GM12878 (cell line): ENCODE data around the gene LRP1. TPM values are rescaled to one million over a fixed set of nuclear protein-coding genes. Genes with fewer than 3 reads are reported as not detected.

Source experiments
- ATAC-seq: fragments of 200-7000 bp; cut with Tn5 transposase; 3 replicates; pipeline ENCODE4 v1.9.1; 2020; ENCODE audit warnings: mild to moderate bottlenecking, moderate library complexity
- BruUV-seq: library from RNA; stranded (reverse); fragments of 400-500 nt; replicated peaks from 2 replicates; lab custom pipeline; 2021; lab: Mats Ljungman, UMichigan
- CTCF ChIA-PET: fragments of 300-600 bp; sonication (Branson Sonifier 250); formaldehyde crosslinking; extraction: SDS; loops from one replicate; lab custom pipeline; 2021; ENCODE audit warnings: inconsistent platforms; lab: Yijun Ruan, JAX
- POLR2A ChIA-PET: fragments of 350-600 bp; formaldehyde crosslinking; extraction: SDS; loops from one replicate; lab custom pipeline; 2021; ENCODE audit warnings: inconsistent platforms; lab: Charles Lee
- RAD21 ChIA-PET: fragments of 300-600 bp; sonication (Branson Sonifier 250); formaldehyde crosslinking; loops from one replicate; lab custom pipeline; 2023; ENCODE audit warnings: antibody characterized with exemption; ENCODE audit not compliant: unreplicated experiment; lab: Charles Lee
- SMC1A ChIA-PET: fragments of 300-600 bp; sonication (Branson Sonifier 250); formaldehyde crosslinking; loops from one replicate; lab custom pipeline; 2023; ENCODE audit not compliant: unreplicated experiment, uncharacterized antibody; lab: Charles Lee
- DNase-seq: peaks from one replicate; pipeline ENCODE4 v3.0.0-alpha.2; 2011; ENCODE audit warnings: low read depth, low spot score
- FAIRE-seq: peaks from 3 replicates; lab custom pipeline; 2011; peaks lifted over from hg19 to GRCh38; lab: Jason Lieb, UNC
- H2AFZ ChIP-seq: 2 replicates; pipeline ENCODE4 v1.6.0; 2011; ENCODE audit warnings: low read depth, low read length, control low read depth; ENCODE audit not compliant: control insufficient read depth
- H3K27ac ChIP-seq: 2 replicates; pipeline ENCODE4 v1.5.1; 2011; ENCODE audit warnings: control low read depth; ENCODE audit not compliant: control insufficient read depth, insufficient read depth
- H3K27me3 ChIP-seq, 2 experiments: replicated peaks in 1 of 2; 2 replicates each; pipeline versions ENCODE4 v1.6.0 to v1.6.1; 2011; ENCODE audit warnings: low read length in 1 of 2; ENCODE audit not compliant: control insufficient read depth in 2 of 2, insufficient read depth in 2 of 2
- H3K36me3 ChIP-seq, 2 experiments: 2 replicates each; pipeline ENCODE4 v1.5.1; 2011; ENCODE audit warnings: low read length in 1 of 2; ENCODE audit not compliant: control insufficient read depth in 2 of 2, insufficient read depth in 2 of 2
- H3K4me1 ChIP-seq: 2 replicates; pipeline ENCODE4 v1.6.1; 2011; ENCODE audit warnings: mild to moderate bottlenecking, low read length, moderate library complexity, mixed read lengths; ENCODE audit not compliant: control insufficient read depth, insufficient read depth
- H3K4me2 ChIP-seq: 2 replicates; pipeline ENCODE4 v1.6.0; 2011; ENCODE audit warnings: control low read depth; ENCODE audit not compliant: control insufficient read depth, insufficient read depth
- H3K4me3 ChIP-seq: fragments of 200-600 bp; sonication (generic); 2 replicates; pipeline ENCODE4 v1.5.1; 2016
- H3K79me2 ChIP-seq: 2 replicates; pipeline ENCODE4 v1.6.0; 2011; ENCODE audit warnings: low read length; ENCODE audit not compliant: control insufficient read depth, insufficient read depth
- H3K9ac ChIP-seq: 2 replicates; pipeline ENCODE4 v1.8.0; 2011; ENCODE audit warnings: low read length, control low read depth, mixed read lengths; ENCODE audit not compliant: control insufficient read depth, insufficient read depth
- H3K9me3 ChIP-seq: replicated peaks from 3 replicates; pipeline ENCODE4 v1.5.1; 2011; ENCODE audit warnings: mild to moderate bottlenecking, low read length; ENCODE audit not compliant: control insufficient read depth, insufficient read depth
- H4K20me1 ChIP-seq: 2 replicates; pipeline ENCODE4 v1.6.0; 2011; ENCODE audit not compliant: control insufficient read depth, insufficient read depth
- ATF7 ChIP-seq: fragments of 450-650 bp; IDR thresholded peaks from 2 replicates; pipeline ENCODE4 v1.6.1; 2016; ENCODE audit warnings: low read depth, mild to moderate bottlenecking
- CHD4 ChIP-seq: fragments of 200-600 bp; sonication (generic); IDR thresholded peaks from 2 replicates; pipeline ENCODE4 v1.6.1; 2016; ENCODE audit warnings: mild to moderate bottlenecking
- MLLT1 ChIP-seq: fragments of 450-650 bp; IDR thresholded peaks from 2 replicates; pipeline ENCODE4 v1.6.1; 2016; ENCODE audit warnings: mild to moderate bottlenecking
- POLR2AphosphoS2 ChIP-seq: IDR thresholded peaks from 2 replicates; pipeline ENCODE4 v1.6.1; 2011; ENCODE audit warnings: low read depth, mild to moderate bottlenecking, low read length, improper control_type of control experiment, moderate library complexity
- SKIL ChIP-seq: fragments of 450-650 bp; IDR thresholded peaks from 2 replicates; pipeline ENCODE4 v1.6.1; 2017; ENCODE audit warnings: mild to moderate bottlenecking, low read depth, inconsistent platforms; ENCODE audit not compliant: poor library complexity, severe bottlenecking
- SMC3 ChIP-seq: IDR thresholded peaks from 2 replicates; pipeline ENCODE4 v1.6.1; 2011; ENCODE audit warnings: low read length, improper control_type of control experiment, borderline replicate concordance
- TAF1 ChIP-seq: IDR thresholded peaks from 2 replicates; pipeline ENCODE4 v1.6.1; 2011; ENCODE audit warnings: mild to moderate bottlenecking, low read depth, low read length, borderline replicate concordance
- YBX1 ChIP-seq: fragments of 450-650 bp; IDR thresholded peaks from 2 replicates; pipeline ENCODE4 v1.6.1; 2016; ENCODE audit warnings: antibody characterized with exemption
- ZBTB4 ChIP-seq: fragments of 450-650 bp; formaldehyde crosslinking; IDR thresholded peaks from 2 replicates; pipeline ENCODE4 v1.4.0; 2022; ENCODE audit warnings: mild to moderate bottlenecking, moderate library complexity
- ZNF274 ChIP-seq: IDR thresholded peaks from one replicate; pipeline ENCODE4 v1.8.0; 2011; ENCODE audit not compliant: insufficient read length, insufficient read depth
- WGBS: methylation state at CpG from one replicate; pipeline ENCODE4 v1.1.6; 2016; ENCODE audit warnings: low lambda C conversion rate; ENCODE audit not compliant: insufficient replicate concordance, insufficient coverage; ENCODE audit errors: missing lambda C conversion rate; 5-methylcytosine and 5-hydroxymethylcytosine counted together
- in situ Hi-C: fragments of 300-500 bp; cut with MboI; formaldehyde crosslinking; loops from 9 replicates; pipeline ENCODE4 v1.14.3; 2018; ENCODE audit warnings: mixed read lengths
- intact Hi-C: fragments of 100-400 bp; cut with micrococcal nuclease; formaldehyde crosslinking; loops from one replicate; pipeline ENCODE4 v1.14.2; 2022; ENCODE audit not compliant: unreplicated experiment
- polyA plus RNA-seq, 11 experiments: library from polyadenylated mRNA; depleted of rRNA in 4 of 11; unstranded in 6 of 11; stranded (reverse) in 5 of 11; fragments of >200 nt; fragmentation: Nextera tagmentation in 4 of 11; fragmentation: Illumina TruSeq in 1 of 11; extraction: Ambion mirVana in 4 of 11; extraction: Trizol in 1 of 11; gene quantifications; 1 replicate in 1 of 11; 2 replicates in 10 of 11; pipeline versions ENCODE4 v1.2.1 to v1.2.3, GENCODE V29; 2011 to 2016; ENCODE audit warnings: inconsistent platforms in 2 of 11, missing spikeins in 2 of 11, low read depth in 1 of 11
- total RNA-seq, 4 experiments: library from RNA; depleted of rRNA in 3 of 4; stranded (reverse); fragments of >200 nt in 3 of 4; fragmentation: Illumina TruSeq in 1 of 4; extraction: Trizol in 1 of 4; gene quantifications; 2 replicates each; pipeline versions ENCODE4 v1.2.1 to v1.2.3, GENCODE V29; 2013 to 2021

Gene LRP1
- total and polyA plus RNA-seq, 10 of the 15 experiments (the other 5 are each of a cell fraction or from before 2014, with no cell fraction given) = under 0.01 to 1.1 (median 0.20) TPM; not detected in 2

- Histone ChIP-seq H3K27ac (no peak overlapping the region), H3K9me3 (no peaks in the 10 kb centered on the region), H3K79me2 (no peaks in the 10 kb centered on the region), H3K36me3 (no peaks in the 10 kb centered on the region), H4K20me1 (peaks cover 3% of the 10 kb centered on the region; the same call in 1 of the 2 replicates), H2AFZ (no peak overlapping the region), H3K27me3 (no peaks in the 10 kb centered on the region), H3K4me3 (no peak overlapping the region), H3K9ac (no peak overlapping the region), H3K4me2 (no peak overlapping the region)
- BruUV-seq = no TSS peak
- ATAC-seq (no peak), FAIRE-seq (no peak)
- SMC1A ChIA-PET = interaction anchor here (0.6 to 0.9 kb wide), 2 partner anchors 18 to 47 kb away, joined by 3 to 4 read pairs; no protein-coding TSS in a partner anchor
- intact Hi-C loops = no loop called here
- in situ Hi-C loops = no loop called here
- WGBS = 16% methylated on average over 4 of the region's 4 CpGs
- no peak for TF ChIP-seq POLR2AphosphoS2
- TF ChIP-seq, all 136 proteins: peak for 0
- ChIA-PET POLR2A (no interaction called here), RAD21 (no interaction called here), CTCF (interaction anchor here (1.1 to 1.6 kb wide), 7 partner anchors 12 to 140 kb away, joined by 3 to 9 read pairs (median 5); no protein-coding TSS in a partner anchor)
- no peak for DNase-seq
- H3K4me1 ChIP-seq = no peaks in the 10 kb centered on the region; the same call in 1 of the 2 replicates
Measured at GRCh38 chr12:57170927-57171326, 42.6 kb downstream of the LRP1 start.

- H3K27me3 ChIP-seq = no peaks in the 10 kb centered on the region
- ChIA-PET POLR2A (no interaction called here), SMC1A (interaction anchor here (0.9 kb wide), 1 partner anchor 17 kb away, joined by 3 read pairs; no protein-coding TSS in a partner anchor), CTCF (interaction anchor here (1.0 to 5.4 kb wide), 7 partner anchors 11 to 141 kb away, joined by 3 to 66 read pairs (median 5); no protein-coding TSS in a partner anchor), RAD21 (no interaction called here)
- H3K4me3 ChIP-seq = no peak overlapping the region
- no peaks in the 10 kb centered on the region for H3K79me2 ChIP-seq
- no TSS peak for BruUV-seq
- FAIRE-seq (no peak), DNase-seq (no peak), ATAC-seq (no peak)
- H3K36me3 ChIP-seq = no peaks in the 10 kb centered on the region
- no peak overlapping the region for H3K9ac ChIP-seq
- H3K27ac ChIP-seq = no peak overlapping the region
- intact Hi-C loops = no loop called here
- H3K4me2 ChIP-seq = no peak overlapping the region
- no peaks in the 10 kb centered on the region for H3K9me3 ChIP-seq
- in situ Hi-C loops = no loop called here
- H4K20me1 ChIP-seq = peaks cover 3% of the 10 kb centered on the region; the same call in 1 of the 2 replicates
- H3K4me1 ChIP-seq = no peaks in the 10 kb centered on the region; the same call in 1 of the 2 replicates
- H2AFZ ChIP-seq = no peak overlapping the region
- 24% methylated on average over 3 of the region's 4 CpGs for WGBS
- no peak for TF ChIP-seq MLLT1
- no peak for TF ChIP-seq ATF7
- TF ChIP-seq ZNF274 = no peak
- TF ChIP-seq SMC3 = no peak
- no peak for TF ChIP-seq YBX1
- TF ChIP-seq ZBTB4 (CRISPR knock-in tag) = no peak
- TF ChIP-seq CHD4 = no peak
- TF ChIP-seq SKIL = no peak
- no peak for TF ChIP-seq TAF1
Measured at GRCh38 chr12:57171668-57172067, 43.4 kb downstream of the LRP1 start.
